ENCODE measurements around the gene EHD1. TPM values are rescaled to one million over a fixed set of nuclear protein-coding genes. Genes with fewer than 3 reads are reported as not detected.

The EHD1 gene
- total and polyA plus RNA-seq, 10 donors, result 51.9 to 337 (median 162) TPM

DNA sequence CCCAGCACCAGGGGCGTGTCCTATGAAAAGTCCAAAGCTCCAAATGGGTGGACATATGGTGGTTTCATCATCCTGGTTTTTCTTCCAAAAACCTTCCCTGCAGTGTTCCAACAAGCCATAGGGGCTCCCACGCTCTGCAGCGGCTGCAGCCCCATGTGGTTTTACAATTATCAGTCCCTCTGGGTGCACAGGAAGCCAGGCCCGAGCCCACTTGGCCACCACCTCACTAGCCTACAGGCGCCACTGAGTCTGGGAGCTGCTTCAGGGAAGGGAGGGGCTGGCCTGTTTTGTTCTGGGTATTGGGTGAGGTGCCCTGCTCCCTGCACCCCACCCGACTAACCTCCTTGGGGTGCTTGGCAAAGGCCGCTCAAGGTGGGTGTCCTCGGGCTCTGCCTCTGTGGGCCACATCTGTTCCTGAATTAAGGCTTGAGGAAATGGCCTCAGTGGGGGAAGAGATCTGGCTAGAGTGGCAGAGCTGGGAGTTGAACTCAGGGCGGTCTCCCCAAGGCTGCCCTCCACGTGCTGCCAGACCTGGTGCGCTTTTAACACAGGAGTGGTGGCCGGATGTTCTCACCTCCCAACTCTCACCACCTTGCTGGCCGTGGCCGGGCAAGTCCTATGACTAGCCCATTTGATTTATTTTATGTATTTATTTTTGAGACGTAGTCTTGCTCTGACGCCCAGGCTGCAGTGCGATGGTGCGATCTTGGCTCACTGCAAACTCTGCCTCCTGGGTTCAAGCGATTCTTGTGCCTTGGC, 28.6 kb downstream of the EHD1 start:
- no peak for DNase-seq
- TF ChIP-seq POLR2A (IDR thresholded peaks at IDR 0.05) (no peak), POLR2AphosphoS5 (IDR thresholded peaks at IDR 0.05) (peak; percentile 30 to 66 (median 44)), CTCF (IDR thresholded peaks at IDR 0.05 in 8 of 11, conservative IDR thresholded peaks at IDR 0.05 in 3 of 11) (no peak)
- 84 to 90% (median 86%) methylated on average over 17 to 19 of the region's 19 CpGs for whole genome bisulfite sequencing, 5 donors
- peak overlapping the region in 6 of 8 donors; percentile 90 to 98 (median 94) for H3K27ac ChIP-seq
- peaks cover 70 to 96% (median 87%) of the 10 kb centered on the region in 6 donors for H3K4me1 ChIP-seq
- H3K36me3 ChIP-seq, result peaks cover 0 to 36% (median 22%) of the 10 kb centered on the region in 6 donors
- H3K9me3 ChIP-seq, result no peaks in the 10 kb centered on the region
- no peaks in the 10 kb centered on the region for H3K27me3 ChIP-seq (replicated peaks in 1 of 7)
- intact Hi-C loops (cut with DNase I; ENCODE audit: low total_unique reads), result loop anchor here (10.0 kb wide), 1 partner anchor 65 kb away; no protein-coding TSS in a partner anchor
- no peak overlapping the region for H3K4me3 ChIP-seq

GRCh38 chr11:64848826-64849597, 29.4 kb downstream of the EHD1 start:
- H3K27ac ChIP-seq, result peak overlapping the region in 7 of 8 donors; percentile 54 to 98 (median 93)
- peaks cover 62 to 96% (median 87%) of the 10 kb centered on the region in 6 donors for H3K4me1 ChIP-seq
- H3K4me3 ChIP-seq, result no peak overlapping the region
- peak in 7 of 11 experiments; percentile 1 to 40 (median 30) for TF ChIP-seq CTCF (IDR thresholded peaks at IDR 0.05 in 8 of 11, conservative IDR thresholded peaks at IDR 0.05 in 3 of 11)
- TF ChIP-seq POLR2A (IDR thresholded peaks at IDR 0.05), result no peak
- peak; percentile 71 to 77 (median 76) for TF ChIP-seq POLR2AphosphoS5 (IDR thresholded peaks at IDR 0.05)
- WGBS, 5 donors, result 68 to 76% (median 73%) methylated on average over 7 to 16 of the region's 16 CpGs
- peaks cover 0 to 29% (median 14%) of the 10 kb centered on the region in 6 donors for H3K36me3 ChIP-seq
- H3K27me3 ChIP-seq (replicated peaks in 1 of 7), result no peaks in the 10 kb centered on the region
- intact Hi-C loops (cut with DNase I; ENCODE audit: low total_unique reads), result loop anchor here (10.0 kb wide), 1 partner anchor 64 kb away; no protein-coding TSS in a partner anchor
- no peaks in the 10 kb centered on the region for H3K9me3 ChIP-seq
- peak; percentile 92 for DNase-seq

DNA sequence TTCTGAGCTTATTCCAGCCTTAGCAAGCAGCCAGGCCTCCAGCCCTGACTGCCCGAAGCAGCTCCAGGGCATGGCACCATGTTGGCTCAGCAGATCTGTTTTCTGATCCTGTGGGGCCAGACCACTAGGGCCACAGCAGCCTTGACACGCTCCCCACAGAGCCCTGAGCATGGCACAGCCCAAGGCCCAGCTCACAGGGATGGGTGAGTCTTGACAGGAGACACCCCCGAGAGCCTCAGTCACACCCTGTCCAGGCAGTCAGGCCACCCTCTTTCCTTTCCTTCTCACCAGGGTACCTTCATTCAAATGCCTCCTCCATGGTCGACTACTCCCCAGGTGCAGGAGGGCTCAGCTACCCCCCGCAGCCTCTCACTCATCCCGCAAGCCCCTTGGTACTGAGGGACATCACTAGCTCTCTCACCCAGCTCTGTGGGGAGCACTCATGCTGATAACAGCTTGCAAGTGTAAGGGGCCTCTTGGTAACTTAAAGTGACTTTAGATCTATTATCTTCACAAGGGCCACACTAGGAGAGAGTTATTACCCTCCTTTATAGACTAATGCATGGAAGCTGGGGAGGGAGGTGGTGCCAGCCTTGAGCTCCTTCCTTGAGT, 30.1 kb downstream of the EHD1 start:
- TF ChIP-seq POLR2AphosphoS5 (IDR thresholded peaks at IDR 0.05) (peak in 1 of 3 donors; percentile 3), POLR2A (IDR thresholded peaks at IDR 0.05) (no peak), CTCF (IDR thresholded peaks at IDR 0.05 in 8 of 11, conservative IDR thresholded peaks at IDR 0.05 in 3 of 11) (peak in 3 of 11 experiments; percentile 28 to 52 (median 47))
- peaks cover 0 to 22% (median 9%) of the 10 kb centered on the region in 6 donors for H3K36me3 ChIP-seq
- no peaks in the 10 kb centered on the region for H3K27me3 ChIP-seq (replicated peaks in 1 of 7)
- peak overlapping the region in 7 of 8 donors; percentile 54 to 98 (median 93) for H3K27ac ChIP-seq
- H3K9me3 ChIP-seq, result no peaks in the 10 kb centered on the region
- H3K4me1 ChIP-seq, result peaks cover 55 to 96% (median 87%) of the 10 kb centered on the region in 6 donors
- DNase-seq, result no peak
- WGBS, 5 donors, result 68 to 77% (median 72%) methylated on average over 6 of the region's 6 CpGs
- peak overlapping the region in 1 of 8 donors; percentile 9 for H3K4me3 ChIP-seq
- intact Hi-C loops (cut with DNase I; ENCODE audit: low total_unique reads), result loop anchor here (10.0 kb wide), 1 partner anchor 64 kb away; no protein-coding TSS in a partner anchor
